IMR-90 (cell line): ENCODE measurements around the gene GRIFIN. TPM values are rescaled to one million over a fixed set of nuclear protein-coding genes. Genes with fewer than 3 reads are reported as not detected.

Source experiments
- ATAC-seq: fragments of 200-7000 bp; cut with Tn5 transposase; 2 replicates; pipeline ENCODE4 v1.9.1; 2020; ENCODE audit warnings: low read depth, mild to moderate bottlenecking, moderate library complexity
- BruUV-seq: library from RNA; stranded (reverse); fragments of 400-500 nt; replicated peaks from 2 replicates; lab custom pipeline; 2021; lab: Mats Ljungman, UMichigan
- CTCF ChIA-PET: fragments of 300-600 bp; formaldehyde crosslinking; extraction: SDS; loops from one replicate; lab custom pipeline; 2021; ENCODE audit warnings: antibody characterized with exemption; lab: Yijun Ruan, JAX
- POLR2A ChIA-PET: fragments of 300-600 bp; sonication (Branson Sonifier 250); formaldehyde crosslinking; loops from one replicate; lab custom pipeline; 2022; ENCODE audit warnings: antibody characterized with exemption; ENCODE audit not compliant: unreplicated experiment; lab: Charles Lee
- DNase-seq: peaks from one replicate; pipeline ENCODE4 v3.0.0; 2013
- H2AFZ ChIP-seq: replicated peaks from 2 replicates; pipeline ENCODE3; 2013; ENCODE audit warnings: low read length, mild to moderate bottlenecking; ENCODE audit not compliant: poor library complexity
- H2AK5ac ChIP-seq: 2 replicates; pipeline ENCODE4 v1.6.1; 2013; ENCODE audit warnings: low read depth, low read length, inconsistent platforms
- H2AK9ac ChIP-seq: replicated peaks from 2 replicates; pipeline ENCODE3; 2013; ENCODE audit warnings: mild to moderate bottlenecking, low read depth, low read length, moderate library complexity; ENCODE audit not compliant: poor library complexity
- H2BK120ac ChIP-seq: 2 replicates; pipeline ENCODE4 v1.6.1; 2013; ENCODE audit warnings: low read depth, low read length, inconsistent platforms
- H2BK15ac ChIP-seq: 3 replicates; pipeline ENCODE4 v1.6.1; 2013; ENCODE audit warnings: low read depth, low read length, inconsistent platforms
- H2BK20ac ChIP-seq: 2 replicates; pipeline ENCODE4 v1.6.1; 2013; ENCODE audit warnings: low read depth, mild to moderate bottlenecking, inconsistent platforms, low read length, moderate library complexity
- H2BK5ac ChIP-seq: 2 replicates; pipeline ENCODE4 v1.6.1; 2013; ENCODE audit warnings: mild to moderate bottlenecking, low read depth, low read length, inconsistent platforms; ENCODE audit not compliant: poor library complexity, severe bottlenecking
- H3K14ac ChIP-seq: replicated peaks from 2 replicates; pipeline ENCODE4 v1.6.1; 2013; ENCODE audit warnings: low read depth, low read length, inconsistent platforms
- H3K18ac ChIP-seq: 2 replicates; pipeline ENCODE4 v1.6.1; 2013; ENCODE audit warnings: low read depth, low read length, control low read depth
- H3K23ac ChIP-seq: 2 replicates; pipeline ENCODE4 v1.6.1; 2013; ENCODE audit warnings: low read depth, low read length, inconsistent platforms
- H3K27ac ChIP-seq: 2 replicates; pipeline ENCODE4 v1.5.1; 2013; ENCODE audit warnings: mild to moderate bottlenecking, control low read depth, low read length; ENCODE audit not compliant: insufficient read depth
- H3K27me3 ChIP-seq: 2 replicates; pipeline ENCODE4 v1.6.1; 2013; ENCODE audit warnings: low read length; ENCODE audit not compliant: control insufficient read depth, insufficient read depth
- H3K36me3 ChIP-seq: 2 replicates; pipeline ENCODE4 v1.6.1; 2013; ENCODE audit warnings: low read length, mixed read lengths; ENCODE audit not compliant: control insufficient read depth, insufficient read depth
- H3K4ac ChIP-seq: 2 replicates; pipeline ENCODE4 v1.6.1; 2013; ENCODE audit warnings: low read depth, low read length, inconsistent platforms
- H3K4me1 ChIP-seq: 2 replicates; pipeline ENCODE4 v1.6.1; 2013; ENCODE audit warnings: low read length, mixed read lengths; ENCODE audit not compliant: control insufficient read depth, insufficient read depth
- H3K4me2 ChIP-seq: 2 replicates; pipeline ENCODE4 v1.6.1; 2013; ENCODE audit warnings: low read depth, mild to moderate bottlenecking, control low read depth, low read length, moderate library complexity
- H3K4me3 ChIP-seq: 2 replicates; pipeline ENCODE4 v1.5.1; 2013; ENCODE audit warnings: low read depth, mild to moderate bottlenecking, control low read depth, low read length, moderate library complexity; ENCODE audit not compliant: insufficient read depth
- H3K56ac ChIP-seq: 2 replicates; pipeline ENCODE4 v1.6.1; 2013; ENCODE audit warnings: low read length, inconsistent platforms; ENCODE audit not compliant: insufficient read depth; ENCODE audit errors: extremely low read depth
- H3K79me1 ChIP-seq, 2 experiments: 2 replicates each; pipeline ENCODE4 v1.6.1; 2013; ENCODE audit warnings: low read length in 2 of 2, inconsistent platforms in 1 of 2, low read depth in 1 of 2
- H3K9ac ChIP-seq: 2 replicates; pipeline ENCODE4 v1.6.1; 2013; ENCODE audit warnings: low read depth, low read length, control low read depth
- H3K9me1 ChIP-seq: 2 replicates; pipeline ENCODE4 v1.6.1; 2013; ENCODE audit warnings: low read length, inconsistent platforms; ENCODE audit not compliant: insufficient read depth
- H3K9me3 ChIP-seq: 2 replicates; pipeline ENCODE4 v1.6.1; 2013; ENCODE audit warnings: low read length; ENCODE audit not compliant: control insufficient read depth, insufficient read depth
- H4K20me1 ChIP-seq: 2 replicates; pipeline ENCODE4 v1.6.1; 2013; ENCODE audit warnings: low read length, inconsistent platforms; ENCODE audit not compliant: insufficient read depth
- H4K5ac ChIP-seq: 2 replicates; pipeline ENCODE4 v1.6.1; 2013; ENCODE audit warnings: mild to moderate bottlenecking, low read depth, low read length, control low read depth
- H4K8ac ChIP-seq, 2 experiments: 2 replicates each; pipeline ENCODE4 v1.6.1; 2013; ENCODE audit warnings: low read depth in 2 of 2, low read length in 2 of 2, control low read depth in 1 of 2, inconsistent platforms in 1 of 2
- H4K91ac ChIP-seq: 2 replicates; pipeline ENCODE4 v1.6.1; 2013; ENCODE audit warnings: low read depth, low read length, inconsistent platforms; ENCODE audit not compliant: insufficient read depth
- CEBPB ChIP-seq: IDR thresholded peaks from 2 replicates; pipeline ENCODE4 v1.6.1; 2012; ENCODE audit warnings: low read depth, low read length, improper control_type of control experiment
- RAD21 ChIP-seq: IDR thresholded peaks from 2 replicates; pipeline ENCODE4 v1.6.1; 2012; ENCODE audit warnings: low read length, improper control_type of control experiment
- WGBS, 2 experiments: methylation state at CpG; one replicate each; pipeline versions ENCODE4 v1.1.5 to v1.1.7; 2013; ENCODE audit warnings: missing lambda C conversion rate in 2 of 2; ENCODE audit not compliant: insufficient read length in 1 of 2; ENCODE audit errors: extremely low coverage in 2 of 2; 5-methylcytosine and 5-hydroxymethylcytosine counted together
- dilution Hi-C: fragments of 300-500 bp; cut with HindIII; formaldehyde crosslinking; loops from one replicate; pipeline ENCODE4 v1.14.3; 2018; ENCODE audit warnings: low sequenced_read_pairs; ENCODE audit not compliant: unreplicated experiment
- in situ Hi-C: fragments of 300-500 bp; cut with MboI; formaldehyde crosslinking; loops from 3 replicates; pipeline ENCODE4 v1.14.3; 2019; ENCODE audit warnings: low sequenced_read_pairs, inconsistent platforms, mixed read lengths
- intact Hi-C: fragments of 100-400 bp; cut with micrococcal nuclease; formaldehyde crosslinking; loops from 2 replicates; pipeline ENCODE4 v1.10.0; 2022
- polyA plus RNA-seq, 3 experiments: library from polyadenylated mRNA; depleted of rRNA; stranded (reverse); fragments of >200 nt; gene quantifications; 2 replicates each; pipeline ENCODE4 v1.2.3, GENCODE V29; 2012; ENCODE audit warnings: low replicate concordance in 1 of 3
- total RNA-seq: library from RNA; depleted of rRNA; stranded (reverse); fragments of >200 nt; gene quantifications from 2 replicates; pipeline ENCODE4 v1.2.3, GENCODE V29; 2012

GRIFIN gene
- total and polyA plus RNA-seq, 2 of the 4 experiments (the other 2 are of a cell fraction): not detected

DNA sequence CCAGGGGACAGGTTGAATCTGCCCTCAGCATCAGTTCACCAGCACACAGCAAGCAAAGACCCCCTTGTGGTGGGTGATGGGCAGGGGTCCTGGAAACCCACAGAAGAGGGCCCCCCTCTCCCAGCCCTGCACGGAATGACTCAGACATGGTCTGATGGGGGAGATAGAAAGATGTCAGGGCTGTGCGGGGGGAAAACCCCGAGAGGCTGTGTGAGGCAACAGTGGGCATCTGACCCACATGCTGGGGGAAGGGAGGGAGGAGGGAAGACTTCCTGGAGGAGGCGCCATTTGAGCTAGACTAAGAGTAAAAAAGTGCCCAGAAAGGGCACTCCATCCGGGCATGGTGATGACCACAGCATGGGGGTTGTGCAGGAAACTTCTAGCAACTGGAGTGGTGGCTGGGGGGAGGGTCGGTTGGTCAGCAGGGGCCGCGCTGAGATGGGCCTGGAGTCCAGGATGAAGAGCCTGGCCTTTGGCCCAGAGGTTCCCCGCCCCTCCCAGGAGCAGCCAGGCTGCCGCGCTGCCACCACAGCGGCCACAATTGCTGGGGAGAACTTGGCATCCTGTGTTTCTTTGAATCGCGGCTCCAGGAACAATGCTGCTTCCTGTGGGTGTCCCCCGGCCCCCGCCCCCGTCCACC is 45.9 kb upstream of the GRIFIN start:
- 74% methylated on average over 3 of the region's 17 CpGs; no CpG with 5 or more reads in 1 of the 2 experiments for WGBS, 2 experiments
- no peak overlapping the region for H2BK15ac ChIP-seq
- H3K23ac ChIP-seq: no peak overlapping the region
- in situ Hi-C loops: no loop called here
- no TSS peak for BruUV-seq
- no peak overlapping the region for H2BK120ac ChIP-seq
- H3K56ac ChIP-seq: no peak overlapping the region
- H2AK5ac ChIP-seq: no peak overlapping the region
- H3K14ac ChIP-seq: no peak overlapping the region
- ATAC-seq: no peak
- intact Hi-C loops: no loop called here
- H3K27me3 ChIP-seq: no peaks in the 10 kb centered on the region
- no peaks in the 10 kb centered on the region for H3K9me3 ChIP-seq
- 0 out of 2 replicates have a peak, but pooled peaks cover 9% of the 10 kb centered on the region for H4K20me1 ChIP-seq
- no peak overlapping the region for H3K27ac ChIP-seq
- ChIA-PET POLR2A (no interaction called here), CTCF (no interaction called here)
- peak; percentile 45; the same call in 1 of the 2 replicates for TF ChIP-seq CEBPB
- no peak for TF ChIP-seq RAD21
- H3K79me1 ChIP-seq: peaks cover 0 to 8% of the 10 kb centered on the region in 2 experiments; a peak in 2 of 4 replicates
- H4K5ac ChIP-seq: no peak overlapping the region
- peak overlapping the region; percentile 8 for H2AFZ ChIP-seq
- no peak overlapping the region for H2BK5ac ChIP-seq
- H3K4ac ChIP-seq: no peak overlapping the region
- peak overlapping the region; percentile 1 for H2AK9ac ChIP-seq
- no peak overlapping the region for H3K4me2 ChIP-seq
- no peaks in the 10 kb centered on the region for H3K36me3 ChIP-seq
- no peak overlapping the region for H3K9ac ChIP-seq
- peaks cover 26% of the 10 kb centered on the region for H3K4me1 ChIP-seq
- dilution Hi-C loops: no loop called here
- no peak overlapping the region for H3K18ac ChIP-seq
- no peak overlapping the region for H2BK20ac ChIP-seq
- DNase-seq: no peak
- no peak overlapping the region for H4K8ac ChIP-seq
- H3K9me1 ChIP-seq: peaks cover 9% of the 10 kb centered on the region
- H3K4me3 ChIP-seq: no peak overlapping the region
- no peak overlapping the region for H4K91ac ChIP-seq
